ENCODE measurements around the gene GLT8D2. TPM values are rescaled to one million over a fixed set of nuclear protein-coding genes. Genes with fewer than 3 reads are reported as not detected.

GLT8D2 gene
- total and polyA plus RNA-seq, 2 donors (not counting 3 experiments of a cell fraction or from before 2014, with no cell fraction given), result 1.7 to 2.6 TPM

GRCh38 chr12:103964805-103965204 lies 85.2 kb downstream of the GLT8D2 start:
- BruUV-seq (replicated peaks), result no TSS peak
- intact Hi-C loops (cut with micrococcal nuclease), result loop anchor here (1.0 to 2.0 kb wide), 3 partner anchors 8 to 100 kb away; partner anchors contain the start of genes HCFC2 and HSP90B1
- peak overlapping the region; percentile 51 for H2AFZ ChIP-seq (ENCODE audit: low read depth, low read length)
- dilution Hi-C loops (cut with MboI; ENCODE audit: extremely low pct_ligation_motif_present, low sequenced_read_pairs), result no loop called here
- H3K9me3 ChIP-seq (replicated peaks; ENCODE audit: control insufficient read depth, insufficient read depth, low read length), result no peaks in the 10 kb centered on the region
- H4K20me1 ChIP-seq (replicated peaks; ENCODE audit: control insufficient read depth, extremely low read depth, insufficient read depth, low read length), result no peaks in the 10 kb centered on the region
- peak overlapping the region; percentile 74 for H3K27ac ChIP-seq (ENCODE audit: insufficient read depth, low read depth, low read length)
- H3K27me3 ChIP-seq (ENCODE audit: control insufficient read depth in 2 of 2, insufficient read depth in 2 of 2, low read length in 2 of 2), result no peaks in the 10 kb centered on the region
- no peaks in the 10 kb centered on the region for H3K9me1 ChIP-seq (replicated peaks; ENCODE audit: control insufficient read depth, extremely low read depth, insufficient read depth, low read length)
- TF ChIP-seq FOS (IDR thresholded peaks at IDR 0.05; ENCODE audit: borderline replicate concordance, insufficient read depth, low read length) (no peak), POLR2A (IDR thresholded peaks at IDR 0.05; ENCODE audit: low read depth, low read length) (no peak), JUN (IDR thresholded peaks at IDR 0.05; ENCODE audit: borderline replicate concordance, insufficient read depth, insufficient read length, low read depth) (no peak), POLR2AphosphoS5 (IDR thresholded peaks at IDR 0.05; ENCODE audit: insufficient read depth, low read depth, low read length) (no peak), MYC (IDR thresholded peaks at IDR 0.05; ENCODE audit: low read depth, low read length) (no peak), MAX (IDR thresholded peaks at IDR 0.05; ENCODE audit: insufficient read depth, insufficient read length) (no peak), CTCF (IDR thresholded peaks at IDR 0.05; ENCODE audit: extremely low read depth in 1 of 2, insufficient read depth in 1 of 2, low read depth in 1 of 2, low read length in 2 of 2) (no peak), GATA2 (IDR thresholded peaks at IDR 0.05; ENCODE audit: insufficient read depth, insufficient read length, low read depth, low read length) (no peak), EZH2 (IDR thresholded peaks at IDR 0.05; ENCODE audit: borderline replicate concordance, low read depth, low read length, severe bottlenecking) (no peak)
- DNase-seq (ENCODE audit: low read depth, low spot score) (no peak), FAIRE-seq (no peak)
- no peaks in the 10 kb centered on the region for H3K36me3 ChIP-seq (ENCODE audit: control insufficient read depth in 2 of 2, extremely low read depth in 1 of 2, insufficient read depth in 2 of 2, low read length in 2 of 2)
- H3K4me1 ChIP-seq (ENCODE audit: control insufficient read depth, extremely low read depth, insufficient read depth, low read length), result peaks cover 10% of the 10 kb centered on the region
- POLR2A ChIA-PET, result interaction anchor here (1.0 to 2.4 kb wide), 4 partner anchors 8 to 173 kb away, joined by 3 to 34 read pairs (median 8); partner anchors contain the start of genes HSP90B1 and NFYB
- H3K4me2 ChIP-seq (ENCODE audit: insufficient read depth, low read length), result peak overlapping the region; percentile 95
- CTCF ChIA-PET, result interaction anchor here (0.7 to 2.9 kb wide), 2 partner anchors 8 to 15 kb away, joined by 4 to 20 read pairs; a partner anchor contains a TSS
- H3K9ac ChIP-seq (replicated peaks; ENCODE audit: extremely low read depth, insufficient read depth, low read length), result peak overlapping the region; percentile 95
- H3K4me3 ChIP-seq (replicated peaks in 1 of 3; ENCODE audit: insufficient read depth in 1 of 3, low read depth in 1 of 3, low read length in 3 of 3), result peak overlapping the region; percentile 62 to 93 (median 88)
- peaks cover 55% of the 10 kb centered on the region for H3K79me2 ChIP-seq (ENCODE audit: control insufficient read depth, insufficient read depth, low read length)

Data from endothelial cell of umbilical vein (primary cell).